Measurements from ENCODE around the gene SLC9A1.

DNA sequence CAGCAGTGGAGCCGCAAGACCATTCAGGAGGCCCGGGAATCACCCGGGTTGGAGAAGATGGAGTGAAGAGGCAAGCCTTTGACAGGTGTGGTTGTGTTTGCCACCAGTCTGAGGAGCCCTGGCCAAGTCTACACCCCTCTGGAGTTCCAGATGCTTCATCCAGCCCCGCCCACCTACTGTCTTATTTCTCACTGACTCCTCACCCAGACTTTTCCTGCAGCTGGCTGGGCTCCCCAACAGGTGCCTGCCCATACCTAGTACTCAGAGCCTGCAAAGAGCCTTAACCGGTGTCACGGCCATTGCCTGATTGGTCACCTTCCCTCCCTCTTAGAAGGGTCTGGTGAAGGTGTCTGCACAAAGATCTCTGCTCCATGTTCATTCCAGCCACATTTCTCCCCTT, 16.0 kb downstream of the SLC9A1 start:
- TF ChIP-seq, protein P1, sequence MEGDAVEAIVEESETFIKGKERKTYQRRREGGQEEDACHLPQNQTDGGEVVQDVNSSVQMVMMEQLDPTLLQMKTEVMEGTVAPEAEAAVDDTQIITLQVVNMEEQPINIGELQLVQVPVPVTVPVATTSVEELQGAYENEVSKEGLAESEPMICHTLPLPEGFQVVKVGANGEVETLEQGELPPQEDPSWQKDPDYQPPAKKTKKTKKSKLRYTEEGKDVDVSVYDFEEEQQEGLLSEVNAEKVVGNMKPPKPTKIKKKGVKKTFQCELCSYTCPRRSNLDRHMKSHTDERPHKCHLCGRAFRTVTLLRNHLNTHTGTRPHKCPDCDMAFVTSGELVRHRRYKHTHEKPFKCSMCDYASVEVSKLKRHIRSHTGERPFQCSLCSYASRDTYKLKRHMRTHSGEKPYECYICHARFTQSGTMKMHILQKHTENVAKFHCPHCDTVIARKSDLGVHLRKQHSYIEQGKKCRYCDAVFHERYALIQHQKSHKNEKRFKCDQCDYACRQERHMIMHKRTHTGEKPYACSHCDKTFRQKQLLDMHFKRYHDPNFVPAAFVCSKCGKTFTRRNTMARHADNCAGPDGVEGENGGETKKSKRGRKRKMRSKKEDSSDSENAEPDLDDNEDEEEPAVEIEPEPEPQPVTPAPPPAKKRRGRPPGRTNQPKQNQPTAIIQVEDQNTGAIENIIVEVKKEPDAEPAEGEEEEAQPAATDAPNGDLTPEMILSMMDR (IDR thresholded peaks at IDR 0.05): no peak
- no peak for TF ChIP-seq POLR2A (IDR thresholded peaks at IDR 0.05)

Data from lower leg skin (tissue), 3 donors.